Measurements from ENCODE around the gene FBXL13. TPM values are rescaled to one million over a fixed set of nuclear protein-coding genes. Genes with fewer than 3 reads are reported as not detected.
A peak's percentile ranks its signal among the peaks of the same experiment; 100 is the strongest.
"Not testable (repeated sequence)": the region's sequence is repeated elsewhere in the genome, so short reads cannot be mapped to it uniquely, and the experiment has no call there.

FBXL13 gene
- total RNA-seq: under 1 TPM; 0.65 to 0.68 TPM
- long read RNA-seq: 0 reads

DNA sequence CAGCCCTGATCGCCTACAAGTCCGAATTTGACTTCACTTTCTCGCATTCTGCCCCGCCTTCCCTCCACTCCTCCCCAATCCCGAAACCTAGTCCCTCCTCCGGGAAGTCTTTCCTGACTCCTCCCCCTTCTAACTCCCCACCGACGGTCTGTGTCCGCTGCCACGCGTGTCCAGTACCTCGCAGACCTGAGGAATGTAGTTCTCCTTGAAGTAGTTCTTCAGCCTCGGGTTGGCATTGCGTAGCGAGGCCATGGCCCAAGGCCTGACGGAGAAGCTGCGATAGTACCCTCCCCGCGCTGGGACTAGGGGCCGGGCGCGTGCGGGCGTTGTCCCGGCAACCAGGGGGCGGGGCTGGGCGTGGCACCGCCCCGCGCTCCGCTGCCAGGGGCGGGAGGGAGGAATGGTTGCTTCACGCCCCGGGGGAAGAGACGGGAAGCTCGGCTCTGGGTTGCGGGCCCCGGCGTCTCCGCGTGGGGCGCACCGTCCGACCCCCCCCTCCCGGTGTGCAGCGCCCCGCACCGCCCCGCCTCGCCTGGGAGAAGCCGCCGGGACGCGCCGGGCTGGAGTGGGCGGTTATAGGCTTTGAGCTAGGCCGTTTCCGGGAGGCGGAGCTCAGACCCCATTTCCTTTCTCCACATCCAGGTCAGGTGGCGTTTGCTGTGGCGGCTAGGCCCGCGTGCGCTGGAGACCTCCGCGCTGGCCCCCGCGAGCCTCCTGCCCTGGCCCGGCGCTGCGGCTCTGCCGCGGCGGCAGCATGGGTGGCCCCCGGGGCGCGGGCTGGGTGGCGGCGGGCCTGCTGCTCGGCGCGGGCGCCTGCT lies at the start of gene FBXL13, which contains the start of gene ARMC10:
TSS of gene FBXL13 (minus strand) at position 278 of the 818 bp plus-strand sequence.
TSS of gene ARMC10 (plus strand) at position 622 of the 818 bp plus-strand sequence. CDS start at position 755, 133 bp downstream.
- peak; percentile 97 for ATAC-seq
- DNase-seq: peak; percentile 93
- intact Hi-C loops (cut with DNase I): no loop called here

- intact Hi-C loops (cut with DNase I): no loop called here
- ATAC-seq (no peak), DNase-seq (no peak)
Measured at GRCh38 chr7:103123529-103123928, 48.9 kb upstream of the FBXL13 start.

- ATAC-seq (no peak), DNase-seq (no peak)
- intact Hi-C loops (cut with DNase I): no loop called here
Measured at GRCh38 chr7:103121641-103122040, 47.0 kb upstream of the FBXL13 start.

DNA sequence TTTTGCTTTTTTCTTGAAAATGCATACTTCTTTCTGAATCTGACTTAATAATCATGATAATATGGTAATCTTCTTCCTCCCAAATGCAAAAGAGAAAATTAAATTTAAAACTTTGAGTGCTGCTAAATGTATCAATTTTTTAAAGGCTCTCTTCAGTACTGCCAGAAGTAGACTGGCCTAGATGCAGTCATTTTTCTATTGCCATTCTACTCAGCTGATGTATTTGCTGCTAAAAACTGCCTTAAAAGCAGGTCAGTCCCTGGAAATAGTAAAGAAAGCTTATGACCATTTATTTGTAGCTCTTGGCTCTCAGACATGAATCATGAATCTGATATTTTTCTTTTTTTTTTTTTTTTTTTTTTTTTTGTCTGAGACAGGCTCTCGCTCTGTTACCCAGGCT lies 45.8 kb upstream of the FBXL13 start:
- DNase-seq (no peak), ATAC-seq (no peak)
- intact Hi-C loops (cut with DNase I): no loop called here

GRCh38 chr7:103119791-103120291 lies 45.2 kb upstream of the FBXL13 start:
- DNase-seq: no peak
- no peak for ATAC-seq
- intact Hi-C loops (cut with DNase I): no loop called here

DNA sequence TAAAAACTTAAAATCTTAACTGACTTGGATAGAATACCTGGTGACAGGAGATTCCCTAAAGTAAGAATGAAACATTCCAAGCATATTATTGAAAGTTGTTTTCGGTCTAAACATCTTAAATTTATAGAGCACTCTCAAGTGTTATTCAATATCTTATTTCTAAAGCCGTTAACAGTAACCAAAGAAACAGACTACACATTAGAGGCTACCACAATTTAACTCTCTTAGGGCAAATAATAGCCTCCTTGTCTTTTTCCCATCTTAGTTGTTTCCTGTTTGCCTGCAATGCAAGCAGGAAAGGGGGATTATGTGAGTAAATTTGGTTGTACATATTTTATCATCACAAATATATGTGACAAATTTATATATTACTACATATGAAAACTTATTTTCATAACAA lies 42.9 kb upstream of the FBXL13 start:
- intact Hi-C loops (cut with DNase I): no loop called here
- no peak for DNase-seq
- no peak for ATAC-seq

DNA sequence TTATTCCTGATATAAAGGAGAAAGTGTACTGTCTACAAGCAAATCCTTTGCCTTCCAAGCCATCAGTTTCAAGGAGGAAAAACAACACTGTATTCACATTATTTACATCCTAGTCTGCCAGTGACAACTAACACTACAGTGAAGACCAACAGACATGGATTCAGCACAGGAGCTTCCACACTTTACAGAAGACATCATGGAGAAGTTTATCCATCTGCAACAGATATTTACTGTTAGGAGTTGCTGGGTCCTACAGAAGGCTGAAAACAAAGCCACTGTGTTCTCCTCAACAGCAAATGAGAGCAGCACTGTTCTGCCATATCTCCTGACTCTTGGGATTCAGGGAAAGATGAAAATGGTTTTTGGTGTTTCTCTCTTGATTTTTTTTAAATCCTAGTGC lies 42.4 kb upstream of the FBXL13 start:
- no peak for ATAC-seq
- intact Hi-C loops (cut with DNase I): no loop called here
- no peak for DNase-seq

- intact Hi-C loops (cut with DNase I): no loop called here
- ATAC-seq (no peak), DNase-seq (no peak)
Measured at GRCh38 chr7:103116511-103116910, 41.9 kb upstream of the FBXL13 start.

DNA sequence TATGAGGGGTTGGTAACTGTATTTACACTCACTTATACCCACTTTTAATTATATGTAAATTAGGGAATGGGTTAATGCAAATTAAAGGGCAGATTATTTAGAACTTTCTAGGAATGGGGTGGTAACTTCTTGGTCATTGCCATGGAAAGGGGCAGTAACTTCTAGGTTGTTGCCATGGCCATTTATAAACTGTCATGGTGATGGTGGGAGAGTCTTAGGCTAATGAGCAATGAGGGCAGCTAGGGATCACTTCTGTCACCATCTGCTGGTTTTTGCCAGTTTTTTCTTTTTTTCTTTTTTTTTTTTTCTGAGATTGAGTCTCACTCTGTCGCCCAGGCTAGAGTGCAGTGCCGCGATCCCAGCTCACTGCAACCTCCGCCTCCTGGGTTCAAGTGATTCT lies 41.2 kb upstream of the FBXL13 start:
- DNase-seq (no peak), ATAC-seq (no peak)
- intact Hi-C loops (cut with DNase I): no loop called here

- DNase-seq (no peak), ATAC-seq (no peak)
- intact Hi-C loops (cut with DNase I): no loop called here
Measured at GRCh38 chr7:103114576-103115008, 40.0 kb upstream of the FBXL13 start.

GRCh38 chr7:103113164-103113563 lies 38.6 kb upstream of the FBXL13 start:
- no peak for DNase-seq
- ATAC-seq: peak in 1 of 2 donors; percentile 79
- intact Hi-C loops (cut with DNase I): no loop called here

- intact Hi-C loops (cut with DNase I); ATAC-seq; DNase-seq: not testable (repeated sequence)
Measured at GRCh38 chr7:103106703-103107070, 32.1 kb upstream of the FBXL13 start.

DNA sequence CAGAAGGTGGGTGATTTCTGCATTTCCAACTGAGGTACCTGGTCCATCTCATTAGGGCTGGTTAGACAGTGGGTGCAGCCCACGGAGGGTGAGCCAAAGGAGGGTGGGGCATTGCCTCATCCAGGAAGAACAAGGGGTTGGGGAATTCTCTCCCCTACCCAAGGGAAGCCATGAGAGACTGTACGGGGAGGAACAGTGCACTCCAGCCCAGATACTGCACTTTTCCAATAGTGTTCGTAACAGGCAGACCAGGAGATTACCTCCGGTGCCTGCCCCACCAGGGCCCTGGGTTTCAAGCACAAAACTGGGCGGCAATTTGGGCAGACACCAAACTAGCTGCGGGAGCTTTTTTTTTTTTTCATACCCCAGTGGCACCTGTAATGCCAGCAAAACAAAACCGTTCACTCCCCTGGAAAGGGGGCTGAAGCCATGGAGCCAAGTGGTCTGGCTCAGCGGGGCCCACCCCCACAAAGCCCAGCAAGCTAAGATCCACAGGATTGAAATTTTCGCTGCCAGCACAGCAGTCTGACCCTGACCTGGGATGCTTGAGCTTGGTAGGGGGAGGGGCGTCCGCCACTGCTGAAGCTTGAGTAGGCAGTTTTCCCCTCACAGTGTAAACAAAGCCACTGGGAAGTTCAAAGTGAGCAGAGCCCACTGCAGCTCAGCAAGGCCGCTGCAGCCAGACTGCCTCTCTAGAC lies 31.6 kb upstream of the FBXL13 start:
- no peak for DNase-seq
- intact Hi-C loops (cut with DNase I): no loop called here
- ATAC-seq: no peak

DNA sequence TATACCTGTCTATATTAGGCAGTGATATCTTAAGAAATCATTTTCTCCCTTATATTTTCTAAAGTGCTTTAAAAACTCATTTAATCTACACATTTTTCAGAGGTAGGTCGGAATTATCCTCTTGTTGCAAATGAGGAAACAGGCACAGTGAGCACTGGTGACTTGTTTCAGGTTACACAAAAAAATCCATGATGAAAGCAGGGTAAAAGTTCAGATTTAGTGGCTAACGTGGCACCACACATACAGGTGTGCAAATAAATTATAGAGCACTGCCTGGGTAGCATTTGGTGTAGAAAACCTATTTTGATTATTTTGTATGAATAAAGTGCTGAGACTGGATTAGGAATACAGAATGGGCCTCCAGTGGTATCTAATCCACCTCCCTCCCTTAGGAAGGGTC lies 26.9 kb upstream of the FBXL13 start:
- DNase-seq (no peak), ATAC-seq (no peak)
- intact Hi-C loops (cut with DNase I): no loop called here

DNA sequence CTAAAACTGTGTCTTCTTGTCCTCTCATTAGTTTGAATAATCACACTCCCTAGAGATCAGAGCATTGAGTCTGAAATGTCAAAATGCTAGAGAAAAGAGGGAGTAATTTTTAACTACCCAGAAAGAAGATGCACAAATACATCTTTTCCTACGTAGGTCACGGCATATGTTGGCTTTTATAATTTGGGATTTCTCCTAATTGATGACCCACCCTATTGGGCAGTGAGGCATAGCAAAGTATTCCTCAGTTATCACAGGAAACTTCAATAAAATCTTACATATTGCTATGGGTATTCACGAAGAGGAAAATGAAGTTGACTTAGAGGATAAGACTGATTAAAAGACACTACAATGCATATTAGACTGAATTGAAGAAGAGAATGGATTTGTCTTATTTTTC lies 25.8 kb upstream of the FBXL13 start:
- ATAC-seq (no peak), DNase-seq (no peak)
- intact Hi-C loops (cut with DNase I): no loop called here

GRCh38 chr7:103097041-103097440 lies 22.4 kb upstream of the FBXL13 start:
- intact Hi-C loops (cut with DNase I): no loop called here
- DNase-seq (no peak), ATAC-seq (no peak)

DNA sequence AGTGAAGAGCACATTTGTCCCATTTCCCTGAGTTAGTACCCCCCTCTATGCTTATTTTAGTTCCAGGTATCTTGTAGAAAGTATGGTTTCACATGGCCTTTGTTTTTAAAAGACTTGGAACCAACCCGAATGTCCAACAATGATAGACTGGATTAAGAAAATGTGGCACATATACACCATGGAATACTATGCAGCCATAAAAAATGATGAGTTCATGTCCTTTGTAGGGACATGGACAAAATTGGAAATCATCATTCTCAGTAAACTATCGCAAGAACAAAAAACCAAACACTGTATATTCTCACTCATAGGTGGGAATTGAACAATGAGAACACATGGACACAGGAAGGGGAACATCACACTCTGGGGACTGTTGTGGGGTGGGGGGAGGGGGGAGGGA lies 21.0 kb upstream of the FBXL13 start:
- DNase-seq; ATAC-seq; intact Hi-C loops (cut with DNase I): not testable (repeated sequence)

DNA sequence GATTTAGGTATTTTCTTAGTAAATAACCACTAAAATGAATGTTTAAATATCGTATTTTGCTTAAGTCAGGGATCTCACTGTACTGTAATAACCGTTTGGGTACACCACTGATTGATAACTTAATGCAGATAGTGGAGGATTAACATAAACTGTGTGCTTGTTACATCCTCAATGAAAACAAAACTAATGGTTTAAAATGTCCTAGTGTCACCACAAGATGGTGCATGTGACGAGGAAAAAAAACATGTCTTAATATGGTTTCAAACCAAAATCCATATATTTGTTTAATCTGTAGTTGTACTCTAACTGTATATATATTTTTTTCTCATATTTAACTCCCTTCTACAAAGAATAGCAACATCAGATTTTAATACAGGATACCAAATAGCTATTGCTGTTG lies 19.5 kb upstream of the FBXL13 start:
- intact Hi-C loops (cut with DNase I): no loop called here
- no peak for DNase-seq
- ATAC-seq: no peak

DNA sequence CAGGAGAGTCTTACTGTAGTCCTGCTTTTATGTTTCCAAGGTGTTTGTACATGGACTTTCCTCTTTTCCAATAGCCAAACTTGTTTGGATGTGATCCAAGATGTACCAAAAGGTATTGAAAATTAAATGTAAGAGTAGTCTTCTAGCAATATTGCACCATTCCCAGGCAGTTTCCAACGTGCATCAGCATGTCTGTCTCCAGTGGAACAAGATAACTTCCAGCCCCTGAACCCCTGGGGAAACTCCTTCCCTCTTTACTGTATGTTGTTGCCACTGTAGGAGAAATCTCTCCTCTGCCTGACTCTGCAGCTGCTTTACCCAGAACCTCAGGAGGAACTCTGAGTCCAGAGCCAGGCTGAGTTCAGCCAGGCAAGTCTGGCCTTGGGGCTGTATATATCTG lies 18.8 kb upstream of the FBXL13 start:
- no peak for DNase-seq
- ATAC-seq: no peak
- intact Hi-C loops (cut with DNase I): no loop called here

- intact Hi-C loops (cut with DNase I); DNase-seq; ATAC-seq: not testable (repeated sequence)
Measured at GRCh38 chr7:103092321-103092720, 17.7 kb upstream of the FBXL13 start.

Data from left cardiac atrium (tissue), 4 donors.